Hypothalamus (tissue), 51 donors: ENCODE measurements around the gene GRM4.

Experiments
- DNase-seq, 51 donors: peaks; one replicate each; lab custom pipeline; 2025; lab: John Stamatoyannopoulos, UW

The GRM4 gene

DNA sequence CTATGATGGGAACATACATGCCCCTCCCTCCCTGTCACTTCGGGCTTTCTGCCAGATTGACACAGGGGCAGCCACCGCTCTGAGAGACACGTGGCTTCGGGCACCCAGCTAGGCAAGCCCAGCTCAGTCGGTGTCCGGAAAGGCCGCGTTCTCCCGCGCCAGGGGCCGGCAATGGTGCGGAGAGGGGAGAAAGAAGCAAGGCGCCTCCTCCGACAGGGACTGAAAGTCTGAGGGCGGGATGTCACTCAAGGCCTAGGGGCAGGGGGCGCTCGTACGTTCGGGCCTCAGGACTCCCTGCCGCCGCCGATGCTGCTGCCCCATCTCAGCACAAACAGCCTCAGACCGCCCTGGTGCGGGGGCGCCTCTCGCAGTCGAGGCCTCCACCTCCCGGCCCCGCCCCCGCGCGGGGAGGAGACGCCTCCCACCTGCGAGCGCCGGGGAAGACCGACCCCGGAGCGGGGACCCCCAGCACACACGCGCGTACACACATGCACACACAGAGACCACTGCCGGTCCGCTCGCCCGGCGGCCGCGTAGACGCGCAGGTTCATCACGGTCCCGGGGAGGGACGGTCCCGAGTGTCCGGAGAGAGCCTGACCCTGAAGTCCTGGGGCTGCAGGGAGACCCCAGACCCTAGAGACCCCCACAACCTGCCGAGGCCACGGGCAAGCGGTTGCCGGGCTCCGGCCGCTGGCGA lies 1.9 kb downstream of the GRM4 start:
- peak in 8 of 51 donors; percentile 17 to 43 (median 26) for DNase-seq

DNA sequence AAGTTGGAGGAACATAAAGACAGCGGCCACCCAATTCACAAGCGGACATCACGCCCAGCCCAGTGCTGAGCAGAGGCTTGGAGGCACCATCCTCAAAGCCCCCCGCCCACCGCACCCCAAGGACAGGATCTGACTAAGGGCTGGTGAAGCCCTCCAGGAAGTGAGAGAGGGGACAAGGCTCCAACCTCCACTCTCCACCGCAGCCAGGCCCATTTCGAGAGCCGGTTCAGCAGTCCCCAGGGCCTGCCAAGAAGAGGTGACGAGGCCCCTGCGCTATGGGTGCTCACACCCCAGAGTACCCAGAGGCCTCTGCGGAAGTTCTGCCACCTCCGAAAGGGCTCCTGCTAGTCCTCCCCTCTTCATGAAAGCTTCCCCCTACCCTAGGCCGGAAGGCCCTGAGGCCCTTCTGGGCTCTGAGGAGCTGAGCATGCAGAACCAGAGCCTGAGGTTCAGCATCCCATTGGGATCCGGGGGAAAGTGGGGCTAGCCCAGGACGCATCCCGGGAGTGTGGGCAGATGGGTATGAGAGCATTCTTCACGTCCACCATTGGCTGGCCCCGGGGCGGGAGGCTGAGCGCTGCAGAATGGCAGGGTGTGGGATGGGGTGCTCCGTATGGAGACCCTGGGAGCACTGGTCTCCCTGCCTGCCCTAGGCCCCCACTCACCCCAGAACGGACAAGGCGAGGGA lies 2.5 kb downstream of the GRM4 start:
- no peak for DNase-seq

DNA sequence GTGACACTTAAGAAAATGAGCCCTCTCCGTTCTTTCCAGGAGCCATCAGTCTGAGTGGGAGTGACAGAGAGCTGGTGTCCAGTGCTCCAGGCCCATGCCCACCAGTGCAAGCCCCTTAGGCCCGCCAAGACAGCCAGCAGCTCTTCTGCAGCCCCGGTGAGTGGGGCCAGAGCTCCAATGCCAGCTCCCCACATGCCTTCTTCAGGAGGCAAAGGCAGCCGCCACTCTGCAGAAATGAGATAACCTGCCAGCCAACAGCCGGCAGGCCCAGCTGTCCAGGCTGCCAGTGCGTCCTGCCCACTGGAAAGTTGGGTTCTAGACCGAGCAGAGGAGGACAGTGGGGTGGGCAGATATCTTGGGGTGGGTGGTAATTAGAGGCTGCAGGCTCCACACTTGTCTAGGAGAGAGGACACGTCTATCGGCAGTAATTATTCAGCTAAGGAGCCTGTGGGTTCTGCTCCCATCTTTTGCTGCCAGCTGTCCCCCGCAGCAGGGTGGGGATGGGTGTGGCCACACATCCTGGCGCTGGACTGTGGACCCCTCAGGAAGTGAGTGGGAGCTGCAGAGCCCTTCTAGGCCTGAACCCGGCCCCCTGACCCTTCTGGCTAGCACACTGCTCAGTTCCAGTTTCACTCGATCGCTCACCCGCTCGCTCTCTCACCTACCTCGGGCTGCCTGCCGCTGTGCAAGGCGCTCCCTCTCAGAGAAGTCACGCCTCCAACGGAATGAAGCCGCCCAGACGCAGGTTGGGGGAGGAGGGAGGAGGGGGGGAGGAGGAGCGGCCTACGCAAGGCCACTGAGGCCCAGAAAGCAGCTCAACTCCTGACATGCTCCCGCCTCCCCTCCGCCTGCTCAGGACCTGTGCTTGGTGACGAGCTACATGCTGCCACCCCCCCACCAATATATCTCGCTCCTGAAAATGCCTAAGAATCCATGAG lies 3.6 kb downstream of the GRM4 start:
- peak in 6 of 51 donors; percentile 8 to 75 (median 26) for DNase-seq

DNA sequence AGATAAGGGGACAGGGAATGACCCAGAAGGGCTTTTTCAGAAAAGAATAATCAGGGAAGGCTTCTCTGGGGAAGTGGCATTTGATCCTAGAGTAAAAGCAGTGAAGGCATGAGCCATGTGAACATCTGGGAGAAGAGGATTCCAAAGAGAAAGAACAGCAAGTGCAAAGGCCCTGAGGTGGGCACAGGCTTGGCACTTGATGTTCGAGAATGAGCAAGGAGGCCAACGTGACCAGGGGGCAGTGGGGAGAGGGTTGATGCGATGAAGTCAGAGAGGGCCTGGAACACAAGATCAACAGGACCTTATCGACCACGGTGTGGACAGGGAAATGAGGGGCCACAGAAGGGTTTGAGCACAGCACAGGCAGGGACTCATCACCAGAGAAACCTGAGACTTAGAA lies 5.8 kb downstream of the GRM4 start:
- DNase-seq, result no peak

DNA sequence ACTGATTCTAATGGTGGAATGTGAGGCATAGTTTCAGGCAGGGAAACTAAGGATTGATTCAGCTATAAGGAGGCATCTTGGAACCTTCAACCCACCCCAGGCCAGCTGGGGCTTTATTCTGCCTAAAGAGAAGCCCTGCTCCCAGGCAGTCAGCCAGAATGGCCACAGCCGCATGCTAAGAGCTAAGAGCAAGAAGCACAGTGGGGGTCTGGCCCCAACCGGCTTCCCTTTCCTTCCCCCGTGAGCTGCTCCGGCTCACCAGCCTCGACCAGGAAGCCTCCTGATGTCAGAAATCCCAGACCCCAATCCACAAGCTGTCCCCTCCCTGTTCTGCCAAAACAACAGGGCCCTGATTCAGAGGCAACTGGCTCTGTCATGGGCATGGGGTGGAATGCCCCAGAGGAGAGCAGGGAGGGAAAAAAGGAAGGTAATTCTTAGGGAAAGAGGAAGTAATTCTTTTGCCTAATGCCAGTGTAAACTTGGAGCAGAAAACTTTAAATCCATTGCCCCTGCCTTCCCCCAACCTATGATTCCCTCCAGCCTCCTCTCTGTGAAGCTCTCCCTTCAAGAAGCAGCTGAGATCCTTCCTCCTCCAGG lies 6.9 kb downstream of the GRM4 start:
- no peak for DNase-seq

DNA sequence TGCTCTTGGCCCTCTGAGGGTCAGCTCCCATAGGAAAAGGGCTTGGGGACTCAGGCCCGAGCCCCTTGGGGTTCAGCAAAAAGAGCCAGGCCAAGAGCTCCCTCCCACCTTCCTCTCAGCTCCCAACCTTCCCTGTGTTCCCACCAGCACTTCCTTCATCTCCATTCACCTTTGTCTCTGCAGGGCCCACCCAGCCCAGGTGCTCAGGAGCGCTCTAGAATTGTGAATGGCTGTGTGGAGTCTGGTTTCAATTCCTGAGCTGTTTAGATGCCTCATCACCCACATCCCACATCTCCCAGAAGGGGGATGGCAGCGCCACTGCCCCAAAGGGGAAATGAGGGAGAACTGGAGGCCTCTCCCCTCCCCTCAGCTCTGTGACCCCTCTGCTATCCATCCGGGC lies 7.7 kb downstream of the GRM4 start:
- no peak for DNase-seq

DNA sequence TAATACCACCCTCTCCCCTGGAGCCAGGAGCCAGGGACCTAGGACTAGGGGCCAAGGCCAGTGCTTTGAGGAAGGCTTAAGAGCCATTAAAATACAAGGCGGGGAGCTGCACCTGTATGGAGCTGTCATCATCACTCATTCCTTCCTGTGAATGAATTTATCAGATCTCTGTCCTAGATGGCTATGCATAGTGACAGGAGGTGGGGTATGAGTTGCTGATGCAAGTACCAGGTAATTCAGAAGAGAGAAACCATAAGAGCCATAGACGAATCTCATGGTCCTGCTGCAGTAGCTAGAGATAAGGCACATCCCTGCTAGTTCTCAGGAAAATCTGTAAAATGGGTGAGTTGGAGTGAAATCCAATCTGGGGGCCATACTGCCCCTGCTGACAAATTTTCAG lies 10.3 kb downstream of the GRM4 start:
- no peak for DNase-seq

DNA sequence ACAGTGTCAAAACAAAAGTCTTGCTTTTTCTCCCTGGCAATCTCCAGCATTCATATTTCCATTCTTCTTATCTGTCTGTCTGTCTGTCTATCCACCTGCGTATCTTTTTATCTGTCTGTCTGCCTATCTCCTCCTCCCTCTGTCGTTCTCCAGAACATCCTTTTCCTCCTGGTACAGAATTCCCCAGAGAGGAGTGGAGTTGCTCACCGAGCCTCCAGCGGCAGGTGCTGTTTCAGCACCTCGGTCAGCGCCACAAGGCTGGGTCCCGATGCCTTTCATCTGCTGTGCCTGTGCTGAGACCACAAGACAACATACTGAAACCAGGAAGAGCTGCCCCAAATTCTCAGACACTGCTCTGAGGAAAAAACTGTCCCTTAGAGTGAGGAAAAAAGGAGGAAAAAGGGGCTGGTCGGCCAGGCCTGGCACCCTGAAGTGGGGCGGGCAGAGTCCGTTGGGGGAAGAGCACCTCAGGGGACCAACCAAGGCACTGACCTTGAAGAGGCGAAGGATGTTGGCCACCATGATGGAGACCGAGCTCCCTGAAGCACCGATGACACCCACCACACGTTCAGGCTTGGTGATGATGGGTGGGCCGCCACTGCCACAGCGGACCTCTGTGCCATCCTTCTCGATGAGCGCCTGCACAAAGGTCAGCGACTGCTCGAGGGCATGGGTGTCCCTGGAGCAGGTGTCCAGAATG lies 13.3 kb downstream of the GRM4 start:
- DNase-seq, result peak in 7 of 51 donors; percentile 6 to 20 (median 14)

DNA sequence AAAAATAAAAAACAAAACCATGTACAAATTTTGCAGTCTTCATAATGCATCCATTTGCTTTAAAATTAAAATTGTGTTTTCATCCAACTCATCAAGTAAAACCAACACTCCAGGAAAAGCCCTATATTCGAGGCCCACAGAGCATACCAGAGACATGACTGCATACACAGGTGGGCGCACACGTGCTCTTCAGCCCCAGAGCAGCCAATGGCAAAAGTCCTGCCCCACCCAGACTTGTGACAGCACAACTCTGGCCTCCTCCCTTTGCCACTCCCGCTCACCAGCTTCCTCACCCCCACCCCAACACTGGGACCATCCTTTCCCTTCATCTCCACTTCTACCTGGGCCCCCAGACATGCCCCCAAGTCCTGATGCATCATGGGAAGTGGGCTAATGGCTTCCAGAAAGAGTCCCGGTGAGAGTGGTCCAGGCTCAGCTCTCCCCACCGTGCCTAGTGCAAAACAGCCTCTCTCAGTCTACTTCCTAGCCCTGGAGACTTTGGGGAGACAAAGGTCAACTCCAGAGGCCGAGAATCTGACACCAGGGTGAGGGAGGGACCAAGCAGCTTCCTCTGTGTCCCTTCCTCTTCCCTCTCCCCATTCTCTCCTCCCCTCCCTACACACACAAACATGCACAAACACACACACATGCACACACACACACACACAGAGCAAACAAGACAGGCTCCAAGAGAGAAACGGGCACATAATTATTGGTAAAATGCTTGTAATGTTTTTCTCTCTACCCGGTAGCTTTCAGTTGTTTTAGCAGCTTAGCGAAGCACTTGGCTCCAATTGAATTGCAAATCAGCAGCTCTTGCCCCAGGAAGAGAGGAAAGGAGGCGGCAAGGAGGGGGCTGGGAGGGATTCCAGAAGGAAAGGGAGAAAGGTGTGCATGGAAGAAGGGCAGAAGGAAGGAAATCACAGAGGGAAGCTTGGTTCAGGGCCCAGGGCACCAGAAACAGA lies 14.3 kb downstream of the GRM4 start:
- no peak for DNase-seq

DNA sequence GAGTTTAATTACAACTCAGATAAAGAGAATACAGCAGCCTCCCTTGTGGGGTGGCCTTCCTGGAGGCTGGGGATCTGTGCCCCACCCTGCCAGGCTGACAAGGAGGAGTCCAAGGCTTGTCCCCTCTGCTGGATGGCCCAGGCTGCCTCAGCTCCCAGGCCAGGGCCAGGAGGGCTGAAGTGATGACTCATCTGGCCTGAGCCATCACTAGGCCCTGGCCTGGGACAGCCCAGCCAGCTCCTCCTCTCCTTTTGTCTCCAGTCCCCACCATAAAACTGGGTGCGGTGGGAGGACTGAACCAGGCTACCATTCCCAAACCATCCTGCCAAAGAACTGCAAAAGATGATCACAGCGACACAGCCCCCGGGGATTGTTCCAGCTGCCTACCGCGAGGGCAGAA lies 15.0 kb downstream of the GRM4 start:
- DNase-seq, result no peak

DNA sequence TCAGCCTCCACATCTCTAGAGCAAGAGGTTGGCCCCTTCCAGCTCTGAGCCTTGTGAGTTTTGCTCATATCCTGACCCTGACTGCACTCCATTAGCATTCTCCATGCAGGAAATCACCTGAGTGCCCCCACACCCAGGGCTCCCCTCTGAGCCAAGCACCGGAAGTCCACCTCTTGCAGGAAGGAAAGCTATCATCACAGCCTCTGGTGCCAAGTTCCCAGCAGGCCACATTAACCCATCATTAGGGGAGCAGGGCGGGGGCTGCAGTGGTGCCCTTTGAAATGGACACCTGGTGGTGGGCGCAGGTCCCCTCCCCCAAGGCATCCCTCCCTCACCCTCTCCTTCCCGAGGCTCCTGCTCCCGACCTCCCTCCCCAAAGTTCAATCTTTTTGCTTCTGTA lies 16.1 kb downstream of the GRM4 start:
- no peak for DNase-seq

DNA sequence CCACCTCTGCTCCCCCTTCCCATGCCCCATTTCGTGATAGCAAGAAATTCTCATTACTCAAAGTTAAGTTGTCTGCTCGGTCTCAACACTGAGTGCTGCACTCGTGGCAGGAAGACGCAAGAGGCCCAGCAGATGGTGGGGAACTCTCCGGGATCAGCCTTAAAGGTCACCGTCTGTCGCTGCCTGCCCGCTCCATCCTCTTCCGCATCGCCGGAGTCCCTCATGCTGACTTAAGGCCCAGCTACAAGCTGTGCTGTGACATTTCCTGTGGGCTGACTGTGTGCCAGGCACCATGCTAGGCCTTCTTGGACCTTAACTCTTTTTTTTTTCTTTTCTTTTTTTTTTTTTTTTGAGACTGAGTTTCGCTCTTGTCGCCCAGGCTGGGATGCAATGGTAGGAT lies 17.8 kb downstream of the GRM4 start:
- no peak for DNase-seq

DNA sequence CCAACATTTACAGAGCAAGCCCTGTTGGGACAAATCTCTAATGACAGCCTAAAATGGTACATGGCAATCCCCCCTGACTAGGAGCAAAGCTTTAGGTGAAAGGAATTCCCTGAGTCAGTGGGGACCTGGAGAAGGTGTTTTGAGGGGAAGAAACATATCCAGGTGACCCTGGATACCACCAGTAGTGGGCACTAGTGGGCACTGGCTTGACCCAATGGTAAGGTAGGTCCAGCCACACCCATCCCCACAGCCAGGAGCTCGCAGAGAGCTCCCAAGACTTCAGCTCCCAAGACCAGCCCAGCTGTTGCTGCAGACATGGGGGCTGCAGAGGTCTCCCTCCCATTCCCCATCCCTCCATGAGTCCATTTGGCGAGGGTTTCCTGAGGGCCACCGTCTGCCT lies 19.5 kb downstream of the GRM4 start:
- no peak for DNase-seq

DNA sequence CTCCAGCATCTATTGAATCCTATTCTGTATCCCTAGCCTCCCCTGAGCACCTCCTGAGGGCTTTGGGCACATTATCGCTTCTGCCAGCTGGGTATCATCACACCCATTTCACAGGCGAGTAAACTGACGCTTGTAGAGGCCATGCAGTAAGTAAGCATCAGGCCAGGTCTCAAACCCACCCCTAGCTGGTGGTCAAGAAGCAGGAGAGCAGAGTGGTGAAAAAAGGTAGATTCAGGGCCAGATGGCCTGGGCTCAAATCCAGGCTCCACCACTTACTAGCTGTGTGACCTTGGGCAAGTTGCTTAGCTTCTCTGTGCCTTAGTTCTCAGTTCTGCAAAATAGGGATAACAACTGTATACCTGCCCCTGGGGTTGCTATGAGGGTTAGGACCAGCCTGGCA lies 19.9 kb downstream of the GRM4 start:
- DNase-seq, result no peak

DNA sequence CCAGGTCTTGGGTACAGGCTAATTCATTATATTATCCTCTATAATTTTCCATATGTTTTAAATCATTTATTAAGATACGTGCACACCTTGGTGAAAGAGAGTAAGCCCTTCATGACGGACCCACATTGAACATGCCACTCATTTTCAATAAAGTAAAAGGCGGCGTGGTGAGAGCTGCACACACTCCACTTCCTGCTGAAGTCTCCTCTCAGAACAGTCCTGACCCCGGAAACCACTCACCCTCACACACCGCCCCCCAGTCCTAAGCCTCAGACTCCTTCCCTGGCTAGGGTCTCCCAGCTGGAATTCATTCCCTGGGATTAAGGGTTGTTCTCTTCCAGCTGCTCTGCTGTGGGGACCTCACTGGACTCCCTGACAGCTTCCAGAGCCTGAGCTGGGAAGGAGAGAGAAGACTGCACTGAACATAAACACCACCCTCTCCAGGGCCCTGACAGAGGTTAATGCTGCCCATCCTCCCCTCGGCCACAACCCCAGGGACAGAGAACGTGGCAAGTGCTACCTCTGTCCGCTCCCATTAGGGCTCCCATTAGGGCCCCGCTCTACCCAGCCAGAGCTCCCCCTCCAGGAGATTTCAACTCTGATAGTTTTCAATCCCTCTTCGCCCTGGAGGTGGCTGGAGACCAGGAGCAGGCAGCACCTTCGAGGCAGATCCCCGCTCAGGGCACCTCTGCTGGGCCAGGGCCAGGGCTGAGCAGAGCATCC lies 24.8 kb downstream of the GRM4 start:
- DNase-seq, result no peak

DNA sequence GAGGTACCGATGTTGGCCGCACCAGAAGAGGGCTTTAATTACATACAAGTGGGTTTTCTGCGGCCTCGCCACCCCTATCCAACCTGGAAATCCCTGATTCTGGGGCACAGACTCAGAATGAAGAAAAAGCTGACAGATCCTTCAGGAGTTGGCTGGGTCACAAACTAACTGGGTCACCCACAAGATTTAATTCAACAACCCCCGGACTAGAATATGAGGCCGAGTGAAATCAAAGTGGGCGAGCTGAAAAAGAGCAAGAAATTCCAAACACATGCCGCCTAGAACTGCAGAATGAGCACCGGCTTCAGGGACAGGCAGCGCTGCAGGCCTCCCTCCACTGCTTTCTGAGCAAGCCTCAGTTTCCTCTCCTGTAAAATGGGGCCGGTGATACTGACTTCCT lies 30.0 kb downstream of the GRM4 start:
- DNase-seq, result no peak

DNA sequence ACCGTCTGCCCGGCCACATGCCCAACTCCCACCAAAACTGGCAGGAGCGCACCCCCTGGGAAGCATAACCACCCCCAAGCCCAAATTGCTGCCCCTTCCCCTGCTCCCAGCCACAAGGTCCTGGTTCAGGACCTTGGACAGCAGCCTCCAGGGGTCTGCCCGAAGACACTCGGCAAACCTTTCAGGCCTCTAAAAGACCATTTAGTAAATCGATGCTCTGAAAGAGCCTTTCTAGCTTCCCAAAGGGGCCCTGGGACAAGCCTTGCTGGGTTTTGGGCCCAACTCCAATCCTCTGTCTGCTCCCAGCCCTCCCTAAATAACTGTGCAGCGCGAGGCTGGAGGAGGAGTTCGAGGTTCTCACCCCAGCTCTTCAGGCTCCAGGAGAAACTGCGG lies 30.5 kb downstream of the GRM4 start:
- no peak for DNase-seq

DNA sequence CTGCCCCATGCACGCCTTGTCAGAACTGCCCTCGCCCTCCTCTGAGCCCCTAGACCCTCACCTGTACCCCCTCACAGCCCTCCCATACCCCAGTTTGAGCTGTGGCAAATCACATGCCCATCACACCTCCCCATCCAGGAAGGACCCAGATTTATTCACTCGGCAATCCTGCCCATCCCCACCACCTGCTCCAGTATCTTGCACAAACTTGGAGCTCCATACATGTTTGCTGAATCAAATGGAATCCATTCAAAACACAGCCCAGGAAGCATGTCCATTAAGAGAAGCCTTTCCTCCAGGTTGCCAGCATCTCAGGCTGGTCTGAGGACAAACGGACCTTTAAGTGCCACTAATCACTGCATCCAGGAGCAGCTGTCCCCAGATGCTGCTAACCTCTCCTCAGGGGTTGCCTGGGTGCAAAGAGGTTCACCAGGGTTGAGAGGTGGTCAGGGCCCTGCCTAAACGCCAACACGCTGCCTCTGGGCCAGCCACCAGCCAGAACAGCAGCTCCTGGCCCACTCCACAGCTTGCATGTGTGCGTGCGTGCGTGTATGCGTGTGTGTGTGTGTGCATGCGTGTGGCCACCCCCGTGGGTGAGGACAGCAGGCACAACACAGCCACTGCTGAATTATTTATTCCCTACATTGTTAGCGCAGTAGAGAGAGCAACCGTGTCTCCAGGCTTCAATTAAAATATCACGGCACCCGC lies 31.0 kb downstream of the GRM4 start:
- DNase-seq, result no peak
